GM12878 (cell line): Measurements from ENCODE around the gene POLD4. TPM values are rescaled to one million over a fixed set of nuclear protein-coding genes. Genes with fewer than 3 reads are reported as not detected.

Experiments used
- JUNB ChIP-seq: IDR thresholded peaks from 2 replicates; pipeline ENCODE4 v1.6.1; 2016; ENCODE audit warnings: antibody characterized with exemption, mild to moderate bottlenecking
- MXI1 ChIP-seq: fragments of 150-350 bp; IDR thresholded peaks from 2 replicates; pipeline ENCODE4 v1.6.1; 2011; ENCODE audit warnings: low read depth, mild to moderate bottlenecking, inconsistent platforms, low read length, improper control_type of control experiment
- MYB ChIP-seq: fragments of 150-350 bp; IDR thresholded peaks from 2 replicates; pipeline ENCODE4 v1.6.1; 2014; ENCODE audit warnings: mild to moderate bottlenecking, low read depth, low read length, borderline replicate concordance
- MYC ChIP-seq: IDR thresholded peaks from 2 replicates; pipeline ENCODE4 v1.6.1; 2011; ENCODE audit warnings: mild to moderate bottlenecking, low read length, moderate library complexity, inconsistent platforms; ENCODE audit not compliant: insufficient read depth, insufficient replicate concordance, insufficient read length, severe bottlenecking
- polyA plus RNA-seq, 11 experiments: library from polyadenylated mRNA; depleted of rRNA in 4 of 11; unstranded in 6 of 11; stranded (reverse) in 5 of 11; fragments of >200 nt; fragmentation: Nextera tagmentation in 4 of 11; fragmentation: Illumina TruSeq in 1 of 11; extraction: Ambion mirVana in 4 of 11; extraction: Trizol in 1 of 11; gene quantifications; 1 replicate in 1 of 11; 2 replicates in 10 of 11; pipeline versions ENCODE4 v1.2.1 to v1.2.3, GENCODE V29; 2011 to 2016; ENCODE audit warnings: inconsistent platforms in 2 of 11, missing spikeins in 2 of 11, low read depth in 1 of 11
- total RNA-seq, 4 experiments: library from RNA; depleted of rRNA in 3 of 4; stranded (reverse); fragments of >200 nt in 3 of 4; fragmentation: Illumina TruSeq in 1 of 4; extraction: Trizol in 1 of 4; gene quantifications; 2 replicates each; pipeline versions ENCODE4 v1.2.1 to v1.2.3, GENCODE V29; 2013 to 2021
- TF ChIP-seq, protein P1 (sequence below): fragments of 450-650 bp; IDR thresholded peaks from 2 replicates; pipeline ENCODE4 v1.6.1; 2017; ENCODE audit warnings: mild to moderate bottlenecking, moderate library complexity
- TF ChIP-seq, protein P2 (sequence below): fragments of 450-650 bp; formaldehyde crosslinking; IDR thresholded peaks from 2 replicates; pipeline ENCODE4 v1.4.0; 2022; ENCODE audit warnings: mild to moderate bottlenecking, moderate library complexity
- TF ChIP-seq, protein P3 (sequence below): fragments of 450-650 bp; IDR thresholded peaks from 2 replicates; pipeline ENCODE4 v1.6.1; 2016; ENCODE audit warnings: mild to moderate bottlenecking, moderate library complexity, borderline replicate concordance
- TF ChIP-seq, protein P4 (sequence below): fragments of 150-350 bp; IDR thresholded peaks from 2 replicates; pipeline ENCODE4 v1.6.1; 2014; ENCODE audit warnings: mild to moderate bottlenecking, low read depth, low read length

Gene POLD4
- total and polyA plus RNA-seq, 10 of the 15 experiments (the other 5 are each of a cell fraction or from before 2014, with no cell fraction given): 8.1 to 176 (median 88.1) TPM

DNA sequence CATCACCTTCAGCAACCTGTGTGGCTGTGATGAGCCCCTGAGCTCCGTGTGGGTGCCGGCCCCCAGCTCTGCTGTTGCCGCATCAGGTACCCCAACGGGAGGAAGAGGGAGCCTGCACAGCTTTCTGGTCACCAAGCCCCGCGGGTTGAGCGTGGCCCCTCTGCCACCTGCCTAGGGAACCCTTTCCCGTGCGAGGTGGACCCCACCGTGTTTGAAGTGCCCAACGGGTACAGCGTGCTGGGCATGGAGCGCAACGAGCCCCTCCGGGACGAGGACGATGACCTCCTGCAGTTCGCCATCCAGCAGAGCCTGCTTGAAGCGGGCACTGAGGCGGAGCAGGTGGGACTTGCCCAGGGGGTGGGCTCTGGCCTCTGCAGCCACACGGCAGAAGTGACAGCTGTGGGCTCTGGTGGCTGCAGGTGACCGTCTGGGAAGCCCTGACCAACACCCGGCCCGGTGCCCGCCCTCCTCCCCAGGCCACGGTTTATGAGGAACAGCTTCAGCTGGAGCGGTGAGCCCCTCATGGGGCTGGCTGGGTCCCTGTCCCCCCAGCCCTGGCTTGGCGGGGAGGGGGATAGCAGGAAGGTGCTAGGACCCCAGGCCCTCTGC lies 51.9 kb downstream of the POLD4 start (continued):
- TF ChIP-seq, protein P1, sequence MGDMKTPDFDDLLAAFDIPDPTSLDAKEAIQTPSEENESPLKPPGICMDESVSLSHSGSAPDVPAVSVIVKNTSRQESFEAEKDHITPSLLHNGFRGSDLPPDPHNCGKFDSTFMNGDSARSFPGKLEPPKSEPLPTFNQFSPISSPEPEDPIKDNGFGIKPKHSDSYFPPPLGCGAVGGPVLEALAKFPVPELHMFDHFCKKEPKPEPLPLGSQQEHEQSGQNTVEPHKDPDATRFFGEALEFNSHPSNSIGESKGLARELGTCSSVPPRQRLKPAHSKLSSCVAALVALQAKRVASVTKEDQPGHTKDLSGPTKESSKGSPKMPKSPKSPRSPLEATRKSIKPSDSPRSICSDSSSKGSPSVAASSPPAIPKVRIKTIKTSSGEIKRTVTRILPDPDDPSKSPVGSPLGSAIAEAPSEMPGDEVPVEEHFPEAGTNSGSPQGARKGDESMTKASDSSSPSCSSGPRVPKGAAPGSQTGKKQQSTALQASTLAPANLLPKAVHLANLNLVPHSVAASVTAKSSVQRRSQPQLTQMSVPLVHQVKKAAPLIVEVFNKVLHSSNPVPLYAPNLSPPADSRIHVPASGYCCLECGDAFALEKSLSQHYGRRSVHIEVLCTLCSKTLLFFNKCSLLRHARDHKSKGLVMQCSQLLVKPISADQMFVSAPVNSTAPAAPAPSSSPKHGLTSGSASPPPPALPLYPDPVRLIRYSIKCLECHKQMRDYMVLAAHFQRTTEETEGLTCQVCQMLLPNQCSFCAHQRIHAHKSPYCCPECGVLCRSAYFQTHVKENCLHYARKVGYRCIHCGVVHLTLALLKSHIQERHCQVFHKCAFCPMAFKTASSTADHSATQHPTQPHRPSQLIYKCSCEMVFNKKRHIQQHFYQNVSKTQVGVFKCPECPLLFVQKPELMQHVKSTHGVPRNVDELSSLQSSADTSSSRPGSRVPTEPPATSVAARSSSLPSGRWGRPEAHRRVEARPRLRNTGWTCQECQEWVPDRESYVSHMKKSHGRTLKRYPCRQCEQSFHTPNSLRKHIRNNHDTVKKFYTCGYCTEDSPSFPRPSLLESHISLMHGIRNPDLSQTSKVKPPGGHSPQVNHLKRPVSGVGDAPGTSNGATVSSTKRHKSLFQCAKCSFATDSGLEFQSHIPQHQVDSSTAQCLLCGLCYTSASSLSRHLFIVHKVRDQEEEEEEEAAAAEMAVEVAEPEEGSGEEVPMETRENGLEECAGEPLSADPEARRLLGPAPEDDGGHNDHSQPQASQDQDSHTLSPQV: no peak
- TF ChIP-seq MYB: no peak
- TF ChIP-seq, protein P2, sequence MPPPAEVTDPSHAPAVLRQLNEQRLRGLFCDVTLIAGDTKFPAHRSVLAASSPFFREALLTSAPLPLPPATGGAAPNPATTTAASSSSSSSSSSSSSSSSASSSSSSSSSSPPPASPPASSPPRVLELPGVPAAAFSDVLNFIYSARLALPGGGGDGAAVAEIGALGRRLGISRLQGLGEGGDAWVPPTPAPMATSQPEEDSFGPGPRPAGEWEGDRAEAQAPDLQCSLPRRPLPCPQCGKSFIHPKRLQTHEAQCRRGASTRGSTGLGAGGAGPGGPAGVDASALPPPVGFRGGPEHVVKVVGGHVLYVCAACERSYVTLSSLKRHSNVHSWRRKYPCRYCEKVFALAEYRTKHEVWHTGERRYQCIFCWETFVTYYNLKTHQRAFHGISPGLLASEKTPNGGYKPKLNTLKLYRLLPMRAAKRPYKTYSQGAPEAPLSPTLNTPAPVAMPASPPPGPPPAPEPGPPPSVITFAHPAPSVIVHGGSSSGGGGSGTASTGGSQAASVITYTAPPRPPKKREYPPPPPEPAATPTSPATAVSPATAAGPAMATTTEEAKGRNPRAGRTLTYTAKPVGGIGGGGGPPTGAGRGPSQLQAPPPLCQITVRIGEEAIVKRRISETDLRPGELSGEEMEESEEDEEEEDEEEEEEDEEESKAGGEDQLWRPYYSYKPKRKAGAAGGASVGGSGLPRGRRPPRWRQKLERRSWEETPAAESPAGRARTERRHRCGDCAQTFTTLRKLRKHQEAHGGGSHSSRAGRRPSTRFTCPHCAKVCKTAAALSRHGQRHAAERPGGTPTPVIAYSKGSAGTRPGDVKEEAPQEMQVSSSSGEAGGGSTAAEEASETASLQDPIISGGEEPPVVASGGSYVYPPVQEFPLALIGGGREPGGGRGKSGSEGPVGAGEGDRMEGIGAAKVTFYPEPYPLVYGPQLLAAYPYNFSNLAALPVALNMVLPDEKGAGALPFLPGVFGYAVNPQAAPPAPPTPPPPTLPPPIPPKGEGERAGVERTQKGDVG (CRISPR knock-in tag): no peak
- TF ChIP-seq, protein P3, sequence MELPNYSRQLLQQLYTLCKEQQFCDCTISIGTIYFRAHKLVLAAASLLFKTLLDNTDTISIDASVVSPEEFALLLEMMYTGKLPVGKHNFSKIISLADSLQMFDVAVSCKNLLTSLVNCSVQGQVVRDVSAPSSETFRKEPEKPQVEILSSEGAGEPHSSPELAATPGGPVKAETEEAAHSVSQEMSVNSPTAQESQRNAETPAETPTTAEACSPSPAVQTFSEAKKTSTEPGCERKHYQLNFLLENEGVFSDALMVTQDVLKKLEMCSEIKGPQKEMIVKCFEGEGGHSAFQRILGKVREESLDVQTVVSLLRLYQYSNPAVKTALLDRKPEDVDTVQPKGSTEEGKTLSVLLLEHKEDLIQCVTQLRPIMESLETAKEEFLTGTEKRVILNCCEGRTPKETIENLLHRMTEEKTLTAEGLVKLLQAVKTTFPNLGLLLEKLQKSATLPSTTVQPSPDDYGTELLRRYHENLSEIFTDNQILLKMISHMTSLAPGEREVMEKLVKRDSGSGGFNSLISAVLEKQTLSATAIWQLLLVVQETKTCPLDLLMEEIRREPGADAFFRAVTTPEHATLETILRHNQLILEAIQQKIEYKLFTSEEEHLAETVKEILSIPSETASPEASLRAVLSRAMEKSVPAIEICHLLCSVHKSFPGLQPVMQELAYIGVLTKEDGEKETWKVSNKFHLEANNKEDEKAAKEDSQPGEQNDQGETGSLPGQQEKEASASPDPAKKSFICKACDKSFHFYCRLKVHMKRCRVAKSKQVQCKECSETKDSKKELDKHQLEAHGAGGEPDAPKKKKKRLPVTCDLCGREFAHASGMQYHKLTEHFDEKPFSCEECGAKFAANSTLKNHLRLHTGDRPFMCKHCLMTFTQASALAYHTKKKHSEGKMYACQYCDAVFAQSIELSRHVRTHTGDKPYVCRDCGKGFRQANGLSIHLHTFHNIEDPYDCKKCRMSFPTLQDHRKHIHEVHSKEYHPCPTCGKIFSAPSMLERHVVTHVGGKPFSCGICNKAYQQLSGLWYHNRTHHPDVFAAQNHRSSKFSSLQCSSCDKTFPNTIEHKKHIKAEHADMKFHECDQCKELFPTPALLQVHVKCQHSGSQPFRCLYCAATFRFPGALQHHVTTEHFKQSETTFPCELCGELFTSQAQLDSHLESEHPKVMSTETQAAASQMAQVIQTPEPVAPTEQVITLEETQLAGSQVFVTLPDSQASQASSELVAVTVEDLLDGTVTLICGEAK: no peak
- TF ChIP-seq MYC: no peak
- no peak for TF ChIP-seq MXI1
- TF ChIP-seq JUNB: no peak
- TF ChIP-seq, protein P4, sequence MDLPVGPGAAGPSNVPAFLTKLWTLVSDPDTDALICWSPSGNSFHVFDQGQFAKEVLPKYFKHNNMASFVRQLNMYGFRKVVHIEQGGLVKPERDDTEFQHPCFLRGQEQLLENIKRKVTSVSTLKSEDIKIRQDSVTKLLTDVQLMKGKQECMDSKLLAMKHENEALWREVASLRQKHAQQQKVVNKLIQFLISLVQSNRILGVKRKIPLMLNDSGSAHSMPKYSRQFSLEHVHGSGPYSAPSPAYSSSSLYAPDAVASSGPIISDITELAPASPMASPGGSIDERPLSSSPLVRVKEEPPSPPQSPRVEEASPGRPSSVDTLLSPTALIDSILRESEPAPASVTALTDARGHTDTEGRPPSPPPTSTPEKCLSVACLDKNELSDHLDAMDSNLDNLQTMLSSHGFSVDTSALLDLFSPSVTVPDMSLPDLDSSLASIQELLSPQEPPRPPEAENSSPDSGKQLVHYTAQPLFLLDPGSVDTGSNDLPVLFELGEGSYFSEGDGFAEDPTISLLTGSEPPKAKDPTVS: no peak
